ENCODE data around the gene ATP1A1. TPM values are rescaled to one million over a fixed set of nuclear protein-coding genes. Genes with fewer than 3 reads are reported as not detected.
A peak's percentile ranks its signal among the peaks of the same experiment; 100 is the strongest.

Gene ATP1A1
- total RNA-seq, 1 experiment from 2014 or later = 484 TPM

GRCh38 chr1:116415699-116416533, 42.9 kb downstream of the ATP1A1 start:
- Mint-ChIP-seq H3K27ac (ENCODE audit: unreplicated experiment) (no peak overlapping the region), H3K4me1 (ENCODE audit: low read depth, unreplicated experiment) (no peaks in the 10 kb centered on the region), H3K9me3 (ENCODE audit: low read depth, unreplicated experiment) (no peaks in the 10 kb centered on the region), H3K27me3 (ENCODE audit: unreplicated experiment) (no peaks in the 10 kb centered on the region), H3K4me3 (ENCODE audit: low read depth, unreplicated experiment) (no peak overlapping the region), H3K36me3 (ENCODE audit: insufficient read depth, unreplicated experiment) (peaks cover 26% of the 10 kb centered on the region)
- intact Hi-C loops (cut with micrococcal nuclease; ENCODE audit: unreplicated experiment) = loop anchor here (5.0 kb wide), 2 partner anchors 56 to 71 kb away; no protein-coding TSS in a partner anchor
- no TSS peak for BruUV-seq (replicated peaks)
- TF ChIP-seq CTCF (IDR thresholded peaks at IDR 0.05; ENCODE audit: unreplicated experiment) = no peak
- CTCF ChIA-PET = interaction anchor here (1.5 kb wide), 1 partner anchor 69 kb away, joined by 6 read pairs; no protein-coding TSS in a partner anchor
- DNase-seq = no peak

DNA sequence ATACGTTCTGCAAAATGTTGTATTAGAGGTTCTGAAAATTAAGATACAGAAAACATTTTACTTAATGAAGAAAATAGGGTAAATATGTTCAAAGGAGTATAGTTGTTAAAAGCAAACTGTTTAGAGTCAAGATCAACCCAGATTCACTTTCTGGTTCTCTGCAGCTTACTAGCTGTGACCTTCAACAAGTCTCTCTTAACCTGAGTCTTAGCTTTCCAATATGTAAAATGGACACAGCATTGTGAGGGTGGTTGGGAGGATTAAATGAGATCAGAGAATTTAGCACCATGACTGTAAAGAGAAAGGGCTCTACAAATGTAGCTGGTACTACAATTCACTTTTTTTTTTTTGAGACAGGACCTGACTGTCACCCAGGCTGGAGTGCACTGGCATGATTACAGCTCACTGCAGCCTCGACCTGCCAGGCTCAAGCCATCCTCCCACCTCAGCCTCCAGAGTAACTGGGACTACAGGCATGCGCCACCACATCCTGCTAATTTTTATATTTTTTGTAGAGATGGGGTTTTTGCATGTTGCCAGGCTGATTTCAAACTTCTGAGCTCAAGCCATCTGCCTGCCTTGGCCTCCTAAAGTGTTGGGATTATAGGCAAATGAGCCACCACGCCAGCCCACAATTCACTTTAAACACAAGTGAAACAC, 43.9 kb downstream of the ATP1A1 start:
- CTCF ChIA-PET = interaction anchor here (1.5 kb wide), 2 partner anchors 68 to 278 kb away, joined by 3 to 6 read pairs; no protein-coding TSS in a partner anchor
- H3K4me1 Mint-ChIP-seq (ENCODE audit: low read depth, unreplicated experiment) = no peaks in the 10 kb centered on the region

GRCh38 chr1:116417678-116418077, 44.6 kb downstream of the ATP1A1 start:
- peak overlapping the region; percentile 84 for H3K4me3 Mint-ChIP-seq (ENCODE audit: low read depth, unreplicated experiment)

More for the DNA sequence above, 43.9 kb downstream of the ATP1A1 start:
- Mint-ChIP-seq H3K9me3 (ENCODE audit: low read depth, unreplicated experiment) (no peaks in the 10 kb centered on the region), H3K36me3 (ENCODE audit: insufficient read depth, unreplicated experiment) (peaks cover 26% of the 10 kb centered on the region), H3K27me3 (ENCODE audit: unreplicated experiment) (no peaks in the 10 kb centered on the region), H3K4me3 (ENCODE audit: low read depth, unreplicated experiment) (peak overlapping the region; percentile 84), H3K27ac (ENCODE audit: unreplicated experiment) (no peak overlapping the region)
- intact Hi-C loops (cut with micrococcal nuclease; ENCODE audit: unreplicated experiment) = loop anchor here (5.0 kb wide), 2 partner anchors 55 to 70 kb away; no protein-coding TSS in a partner anchor
- DNase-seq = no peak
- TF ChIP-seq CTCF (IDR thresholded peaks at IDR 0.05; ENCODE audit: unreplicated experiment) = no peak
- BruUV-seq (replicated peaks) = no TSS peak

More at GRCh38 chr1:116417678-116418077, 44.6 kb downstream of the ATP1A1 start:
- H3K4me1 Mint-ChIP-seq (ENCODE audit: low read depth, unreplicated experiment) = no peaks in the 10 kb centered on the region
- BruUV-seq (replicated peaks) = no TSS peak
- CTCF ChIA-PET = interaction anchor here (1.5 kb wide), 2 partner anchors 68 to 279 kb away, joined by 3 to 6 read pairs; no protein-coding TSS in a partner anchor
- no peaks in the 10 kb centered on the region for H3K27me3 Mint-ChIP-seq (ENCODE audit: unreplicated experiment)
- no peak for TF ChIP-seq CTCF (IDR thresholded peaks at IDR 0.05; ENCODE audit: unreplicated experiment)
- DNase-seq = no peak
- H3K36me3 Mint-ChIP-seq (ENCODE audit: insufficient read depth, unreplicated experiment) = peaks cover 26% of the 10 kb centered on the region
- no peaks in the 10 kb centered on the region for H3K9me3 Mint-ChIP-seq (ENCODE audit: low read depth, unreplicated experiment)
- intact Hi-C loops (cut with micrococcal nuclease; ENCODE audit: unreplicated experiment) = loop anchor here (5.0 kb wide), 2 partner anchors 55 to 70 kb away; no protein-coding TSS in a partner anchor
- H3K27ac Mint-ChIP-seq (ENCODE audit: unreplicated experiment) = peak overlapping the region; percentile 77

Measured in Calu3 (cell line).